Astrocyte (in vitro differentiated cells and primary cell): ENCODE measurements around the gene DUSP8. TPM values are rescaled to one million over a fixed set of nuclear protein-coding genes. Genes with fewer than 3 reads are reported as not detected.
A peak's percentile ranks its signal among the peaks of the same experiment; 100 is the strongest.

Source experiments
- DNase-seq: peaks from one replicate; pipeline ENCODE4 v3.0.0-alpha.2; 2010; ENCODE audit warnings: low read depth
- FAIRE-seq: peaks from 2 replicates; lab custom pipeline; 2011; peaks lifted over from hg19 to GRCh38; lab: Jason Lieb, UNC
- H2AFZ ChIP-seq: 2 replicates; pipeline ENCODE4 v1.6.0; 2012; ENCODE audit warnings: low read depth, low read length, inconsistent platforms
- H3K27ac ChIP-seq: 2 replicates; pipeline ENCODE4 v1.5.1; 2011; ENCODE audit warnings: low read depth, low read length, inconsistent platforms
- H3K27me3 ChIP-seq: 2 replicates; pipeline ENCODE4 v1.6.0; 2011; ENCODE audit warnings: low read length, inconsistent platforms; ENCODE audit not compliant: insufficient read depth
- H3K36me3 ChIP-seq: 2 replicates; pipeline ENCODE4 v1.5.1; 2011; ENCODE audit warnings: low read length, inconsistent platforms; ENCODE audit not compliant: insufficient read depth
- H3K4me1 ChIP-seq: 2 replicates; pipeline ENCODE4 v1.5.1; 2011; ENCODE audit warnings: low read length, inconsistent platforms; ENCODE audit not compliant: insufficient read depth
- H3K4me2 ChIP-seq: 2 replicates; pipeline ENCODE4 v1.6.0; 2012; ENCODE audit warnings: low read length, inconsistent platforms
- H3K4me3 ChIP-seq: 2 replicates; pipeline ENCODE4 v1.5.1; 2011; ENCODE audit warnings: low read depth, mild to moderate bottlenecking, low read length, inconsistent platforms; ENCODE audit not compliant: insufficient read depth
- H3K79me2 ChIP-seq: 2 replicates; pipeline ENCODE4 v1.6.0; 2012; ENCODE audit warnings: mild to moderate bottlenecking, low read length, inconsistent platforms; ENCODE audit not compliant: insufficient read depth
- H3K9ac ChIP-seq: 2 replicates; pipeline ENCODE4 v1.6.0; 2012; ENCODE audit warnings: mild to moderate bottlenecking, low read length, inconsistent platforms
- H3K9me3 ChIP-seq: 2 replicates; pipeline ENCODE4 v1.5.1; 2012; ENCODE audit warnings: low read depth, mild to moderate bottlenecking, low read length, inconsistent platforms; ENCODE audit not compliant: insufficient read depth
- H4K20me1 ChIP-seq: 2 replicates; pipeline ENCODE4 v1.6.0; 2012; ENCODE audit warnings: low read length, inconsistent platforms; ENCODE audit not compliant: insufficient read depth
- H3K27ac Mint-ChIP-seq: one replicate; pipeline ENCODE4 v1.8.0; 2021; ENCODE audit warnings: mild to moderate bottlenecking, mixed read lengths; ENCODE audit not compliant: unreplicated experiment
- H3K27me3 Mint-ChIP-seq: one replicate; pipeline ENCODE4 v1.8.0; 2021; ENCODE audit warnings: low read depth, mixed read lengths; ENCODE audit not compliant: unreplicated experiment
- H3K36me3 Mint-ChIP-seq: one replicate; pipeline ENCODE4 v1.8.0; 2021; ENCODE audit warnings: low read depth, mixed read lengths; ENCODE audit not compliant: unreplicated experiment
- H3K4me1 Mint-ChIP-seq: one replicate; pipeline ENCODE4 v1.8.0; 2021; ENCODE audit warnings: low read depth, mixed read lengths; ENCODE audit not compliant: unreplicated experiment
- H3K4me3 Mint-ChIP-seq: one replicate; pipeline ENCODE4 v1.8.0; 2021; ENCODE audit warnings: mild to moderate bottlenecking, moderate library complexity, mixed read lengths; ENCODE audit not compliant: unreplicated experiment
- H3K9me3 Mint-ChIP-seq: one replicate; pipeline ENCODE4 v1.8.0; 2021; ENCODE audit warnings: mild to moderate bottlenecking, mixed read lengths; ENCODE audit not compliant: unreplicated experiment
- EZH2 ChIP-seq: IDR thresholded peaks from 2 replicates; pipeline ENCODE4 v1.6.1; 2012; ENCODE audit warnings: mild to moderate bottlenecking, low read length, inconsistent platforms; ENCODE audit not compliant: insufficient read depth
- total RNA-seq: library from RNA; stranded (reverse); gene quantifications from 2 replicates; pipeline ENCODE4 v1.2.1, GENCODE V29; 2021
- TF ChIP-seq, protein P1 (sequence below): IDR thresholded peaks from 2 replicates; pipeline ENCODE4 v1.5.1; 2011; ENCODE audit warnings: low read depth, mild to moderate bottlenecking, inconsistent platforms, low read length, moderate library complexity; ENCODE audit not compliant: insufficient read depth

The DUSP8 gene
- total RNA-seq, 1 donor from 2014 or later: 14.8 TPM

DNA sequence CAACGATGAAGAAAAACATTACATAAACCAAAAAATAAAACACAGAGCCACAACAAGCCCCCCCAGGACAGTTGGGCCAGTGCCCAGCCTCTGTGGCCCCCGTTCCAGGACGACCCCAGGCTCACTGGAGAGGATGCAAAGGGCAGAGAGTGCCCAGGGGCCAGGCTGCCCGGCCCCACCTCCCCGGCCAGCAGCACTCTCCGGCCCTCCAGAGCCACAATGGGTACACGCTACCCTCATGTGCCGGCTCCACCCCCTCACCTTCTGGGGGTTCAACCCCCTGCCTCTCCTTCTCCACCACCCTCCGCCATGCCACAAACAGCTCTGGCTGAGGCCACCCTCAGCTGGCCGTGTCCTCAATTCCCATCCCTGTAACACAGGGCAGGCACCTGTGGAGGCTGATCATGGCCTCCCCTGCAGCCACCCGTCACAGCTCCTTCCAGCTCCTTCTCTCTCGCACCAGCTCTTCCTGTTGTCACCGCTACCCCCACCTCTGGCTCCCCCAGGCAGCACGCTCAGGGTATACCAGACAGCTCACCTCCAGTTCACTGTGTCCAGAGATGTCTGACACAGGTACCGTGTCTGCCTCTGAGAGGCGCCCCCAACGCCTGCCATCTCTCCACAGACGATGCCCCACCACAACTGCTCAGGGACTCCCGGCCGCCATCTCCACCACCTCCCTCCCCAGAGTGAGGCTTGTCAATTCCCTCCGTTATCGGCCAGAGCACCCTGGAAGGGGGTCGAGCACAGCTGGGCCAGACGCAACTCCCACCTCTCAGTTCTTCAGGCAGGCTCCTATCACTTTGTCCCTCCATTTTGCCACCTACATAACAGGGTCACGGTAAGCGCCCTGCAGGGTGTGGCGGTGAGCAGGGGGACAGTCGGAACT is 54.7 kb downstream of the DUSP8 start:
- H3K36me3 ChIP-seq: peaks cover 3% of the 10 kb centered on the region
- H3K4me3 Mint-ChIP-seq: no peak overlapping the region
- H3K9me3 Mint-ChIP-seq: no peaks in the 10 kb centered on the region
- no peaks in the 10 kb centered on the region for H3K27me3 ChIP-seq
- TF ChIP-seq, protein P1, sequence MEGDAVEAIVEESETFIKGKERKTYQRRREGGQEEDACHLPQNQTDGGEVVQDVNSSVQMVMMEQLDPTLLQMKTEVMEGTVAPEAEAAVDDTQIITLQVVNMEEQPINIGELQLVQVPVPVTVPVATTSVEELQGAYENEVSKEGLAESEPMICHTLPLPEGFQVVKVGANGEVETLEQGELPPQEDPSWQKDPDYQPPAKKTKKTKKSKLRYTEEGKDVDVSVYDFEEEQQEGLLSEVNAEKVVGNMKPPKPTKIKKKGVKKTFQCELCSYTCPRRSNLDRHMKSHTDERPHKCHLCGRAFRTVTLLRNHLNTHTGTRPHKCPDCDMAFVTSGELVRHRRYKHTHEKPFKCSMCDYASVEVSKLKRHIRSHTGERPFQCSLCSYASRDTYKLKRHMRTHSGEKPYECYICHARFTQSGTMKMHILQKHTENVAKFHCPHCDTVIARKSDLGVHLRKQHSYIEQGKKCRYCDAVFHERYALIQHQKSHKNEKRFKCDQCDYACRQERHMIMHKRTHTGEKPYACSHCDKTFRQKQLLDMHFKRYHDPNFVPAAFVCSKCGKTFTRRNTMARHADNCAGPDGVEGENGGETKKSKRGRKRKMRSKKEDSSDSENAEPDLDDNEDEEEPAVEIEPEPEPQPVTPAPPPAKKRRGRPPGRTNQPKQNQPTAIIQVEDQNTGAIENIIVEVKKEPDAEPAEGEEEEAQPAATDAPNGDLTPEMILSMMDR: no peak
- no peak for TF ChIP-seq EZH2
- H3K27ac ChIP-seq: no peak overlapping the region
- H3K36me3 Mint-ChIP-seq: peaks cover 4% of the 10 kb centered on the region
- no peaks in the 10 kb centered on the region for H3K27me3 Mint-ChIP-seq
- no peak overlapping the region for H3K4me2 ChIP-seq
- H3K4me3 ChIP-seq: no peak overlapping the region
- no peak overlapping the region for H3K9ac ChIP-seq
- H3K4me1 Mint-ChIP-seq: peaks cover 19% of the 10 kb centered on the region
- H3K9me3 ChIP-seq: no peaks in the 10 kb centered on the region
- no peak for DNase-seq
- no peak for FAIRE-seq
- peak overlapping the region; percentile 58 for H3K27ac Mint-ChIP-seq
- H4K20me1 ChIP-seq: peaks cover 97% of the 10 kb centered on the region
- H2AFZ ChIP-seq: no peak overlapping the region
- peaks cover 78% of the 10 kb centered on the region for H3K79me2 ChIP-seq
- H3K4me1 ChIP-seq: peaks cover 23% of the 10 kb centered on the region

DNA sequence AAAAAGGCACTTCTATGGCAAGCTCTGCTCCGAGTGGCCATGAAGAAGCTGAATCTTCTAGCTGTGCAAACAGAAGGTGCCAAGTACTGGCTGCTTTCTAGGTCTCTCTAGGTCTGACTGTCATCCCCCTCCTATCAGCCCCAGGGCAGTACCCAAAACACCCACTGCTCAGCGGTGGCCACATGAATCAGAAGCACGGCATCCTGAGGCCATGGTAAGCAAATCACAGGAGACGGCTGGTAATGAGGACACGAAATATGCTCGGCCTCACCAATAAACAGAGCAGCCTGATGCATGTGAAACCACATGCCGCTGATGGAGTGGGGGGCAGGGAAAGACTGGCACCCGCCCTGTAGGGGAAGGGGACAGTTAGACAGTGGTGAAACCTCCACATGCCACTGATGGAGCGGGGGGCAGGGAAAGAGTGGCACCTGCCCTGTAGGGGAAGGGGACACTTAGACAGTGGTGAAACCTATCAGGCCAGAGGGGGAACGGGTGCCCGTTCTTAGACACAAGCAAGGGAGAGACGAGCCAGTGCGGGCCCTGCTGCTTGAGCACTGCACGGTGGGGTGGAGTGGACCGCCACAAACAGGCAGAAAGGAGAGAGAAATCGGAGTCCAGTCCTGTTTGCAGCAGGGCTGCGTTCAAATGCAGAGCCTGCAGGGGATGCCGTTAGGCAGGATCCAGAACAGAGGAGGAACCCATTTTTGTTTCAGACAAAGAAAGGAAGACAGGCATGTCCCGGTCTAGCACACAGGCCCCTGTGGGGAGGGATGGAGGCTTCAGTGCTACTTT is 55.6 kb downstream of the DUSP8 start:
- H3K4me2 ChIP-seq: peak overlapping the region; percentile 66
- peak; percentile 69 for DNase-seq
- Mint-ChIP-seq H3K4me3 (no peak overlapping the region), H3K4me1 (peaks cover 19% of the 10 kb centered on the region), H3K27ac (no peak overlapping the region), H3K36me3 (peaks cover 4% of the 10 kb centered on the region), H3K9me3 (no peaks in the 10 kb centered on the region), H3K27me3 (no peaks in the 10 kb centered on the region)
- TF ChIP-seq EZH2: no peak
- TF ChIP-seq, protein P1: no peak
- H3K27me3 ChIP-seq: no peaks in the 10 kb centered on the region
- no peak overlapping the region for H2AFZ ChIP-seq
- H4K20me1 ChIP-seq: peaks cover 97% of the 10 kb centered on the region
- no peak overlapping the region for H3K4me3 ChIP-seq
- peaks cover 3% of the 10 kb centered on the region for H3K36me3 ChIP-seq
- peaks cover 22% of the 10 kb centered on the region for H3K4me1 ChIP-seq
- H3K27ac ChIP-seq: no peak overlapping the region
- peak overlapping the region; percentile 37 for H3K9ac ChIP-seq
- FAIRE-seq: no peak
- H3K9me3 ChIP-seq: no peaks in the 10 kb centered on the region
- H3K79me2 ChIP-seq: peaks cover 82% of the 10 kb centered on the region
